GM12874 (cell line): Measurements from ENCODE around the gene DNHD1.

Experiments
- TF ChIP-seq, protein P1 (sequence below): IDR thresholded peaks from 2 replicates; pipeline ENCODE4 v1.5.1; 2011; ENCODE audit warnings: low read depth, mild to moderate bottlenecking, control low read depth, low read length, moderate library complexity; ENCODE audit not compliant: insufficient read depth

DNHD1 gene

DNA sequence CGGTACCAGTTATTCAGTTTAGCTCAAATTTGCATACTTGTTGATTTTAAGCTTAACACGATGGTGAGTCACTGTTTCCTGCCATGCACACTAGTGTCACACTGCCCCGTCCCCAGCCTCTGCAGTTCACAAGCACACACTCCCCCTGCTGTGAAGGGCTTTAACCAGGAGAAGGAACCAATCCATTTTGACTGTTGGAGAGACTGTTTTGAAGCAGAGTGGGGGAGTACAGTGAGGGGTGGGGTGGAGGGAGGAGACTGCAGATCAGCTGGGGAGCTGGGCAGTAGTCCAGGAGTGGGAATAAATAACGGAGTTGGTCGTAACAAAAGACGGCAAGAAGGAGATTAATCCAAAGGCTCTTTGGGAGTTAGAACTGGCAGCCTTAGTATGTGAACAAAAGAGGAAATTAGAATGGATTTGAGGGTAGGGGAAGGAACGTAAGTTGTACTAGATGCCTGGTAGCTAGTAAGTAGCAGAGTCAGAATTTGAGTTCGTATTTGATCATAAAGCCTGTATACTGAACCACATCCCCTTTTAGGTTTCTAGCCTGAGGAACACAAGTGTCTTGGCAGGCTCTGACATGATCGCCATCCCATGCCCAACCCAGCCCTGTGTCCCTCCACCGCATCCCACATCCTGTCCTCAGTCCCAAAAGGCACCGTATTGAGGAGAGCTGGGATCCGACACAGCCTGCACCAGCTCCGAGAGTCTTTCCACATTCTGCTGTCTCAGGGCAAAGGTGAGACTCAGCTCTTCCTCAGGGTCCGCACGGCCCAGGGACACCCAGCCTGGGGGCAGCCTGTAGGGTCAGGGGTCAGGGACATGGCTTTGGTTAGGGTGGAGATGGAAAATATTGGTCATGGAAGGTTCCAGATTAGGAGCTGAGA lies 121.3 kb downstream of the DNHD1 start:
- TF ChIP-seq, protein P1, sequence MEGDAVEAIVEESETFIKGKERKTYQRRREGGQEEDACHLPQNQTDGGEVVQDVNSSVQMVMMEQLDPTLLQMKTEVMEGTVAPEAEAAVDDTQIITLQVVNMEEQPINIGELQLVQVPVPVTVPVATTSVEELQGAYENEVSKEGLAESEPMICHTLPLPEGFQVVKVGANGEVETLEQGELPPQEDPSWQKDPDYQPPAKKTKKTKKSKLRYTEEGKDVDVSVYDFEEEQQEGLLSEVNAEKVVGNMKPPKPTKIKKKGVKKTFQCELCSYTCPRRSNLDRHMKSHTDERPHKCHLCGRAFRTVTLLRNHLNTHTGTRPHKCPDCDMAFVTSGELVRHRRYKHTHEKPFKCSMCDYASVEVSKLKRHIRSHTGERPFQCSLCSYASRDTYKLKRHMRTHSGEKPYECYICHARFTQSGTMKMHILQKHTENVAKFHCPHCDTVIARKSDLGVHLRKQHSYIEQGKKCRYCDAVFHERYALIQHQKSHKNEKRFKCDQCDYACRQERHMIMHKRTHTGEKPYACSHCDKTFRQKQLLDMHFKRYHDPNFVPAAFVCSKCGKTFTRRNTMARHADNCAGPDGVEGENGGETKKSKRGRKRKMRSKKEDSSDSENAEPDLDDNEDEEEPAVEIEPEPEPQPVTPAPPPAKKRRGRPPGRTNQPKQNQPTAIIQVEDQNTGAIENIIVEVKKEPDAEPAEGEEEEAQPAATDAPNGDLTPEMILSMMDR, result no peak

DNA sequence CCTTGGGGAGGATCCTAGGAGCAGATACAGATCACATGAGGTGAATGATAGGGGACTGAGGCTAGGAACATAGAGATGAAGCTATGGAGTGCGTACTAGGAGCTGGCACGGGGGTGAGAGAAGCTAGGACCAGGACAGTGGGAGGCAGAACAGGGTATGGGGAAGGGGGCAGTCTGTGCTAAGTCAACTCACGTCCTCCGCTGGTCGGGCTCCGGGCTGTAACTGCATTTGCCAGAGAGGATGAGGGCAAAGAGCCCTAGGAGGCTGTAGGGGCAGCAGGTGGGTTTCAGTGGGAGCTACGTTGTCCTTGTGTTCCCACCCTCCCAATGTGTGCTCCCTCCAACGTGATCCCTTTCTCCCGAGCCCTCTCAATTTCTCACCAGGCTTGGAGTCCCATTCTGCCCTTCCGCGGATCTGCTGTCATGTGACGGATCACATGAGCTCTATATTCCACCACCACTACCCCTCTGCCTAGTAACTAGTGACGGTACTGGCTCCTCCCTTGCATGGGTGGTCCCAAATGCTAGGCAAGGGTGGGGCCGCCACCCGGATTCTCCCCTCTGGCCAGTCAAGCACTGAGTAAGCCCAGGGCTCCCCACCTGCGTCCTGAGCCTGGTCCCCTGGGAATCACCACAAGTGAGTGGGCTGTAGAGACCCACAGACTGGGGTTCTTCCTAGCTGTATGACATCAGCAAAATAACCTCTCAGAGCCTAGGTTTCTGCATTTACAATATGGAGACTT lies 122.1 kb downstream of the DNHD1 start, which contains the start of gene TPP1:
Gene TPP1 (minus strand): TSS at position 419 of the 742 bp plus-strand sequence. CDS start 22 bp downstream, at position 397.
- TF ChIP-seq, protein P1, result no peak

DNA sequence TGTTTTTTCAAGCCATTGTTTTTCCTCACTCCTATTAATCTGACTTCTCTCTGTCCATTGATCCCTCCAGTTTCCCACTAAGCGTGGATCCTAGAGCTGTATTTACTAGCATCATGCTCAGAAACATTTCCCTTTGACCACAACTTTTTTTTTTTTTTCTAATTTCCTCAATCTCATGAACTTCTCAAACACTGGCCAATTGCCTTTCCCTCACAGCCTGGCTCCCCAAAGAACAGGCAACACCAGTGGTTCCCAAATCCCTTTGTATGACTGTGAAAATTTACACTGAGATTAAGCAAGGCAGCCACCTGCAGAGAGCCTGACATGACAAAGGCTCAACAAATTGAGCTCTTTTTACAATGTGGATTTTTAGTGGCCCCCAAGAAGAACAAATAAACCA lies 123.6 kb downstream of the DNHD1 start:
- TF ChIP-seq, protein P1, result no peak
